Measurements from ENCODE around the gene PMM2.

DNA sequence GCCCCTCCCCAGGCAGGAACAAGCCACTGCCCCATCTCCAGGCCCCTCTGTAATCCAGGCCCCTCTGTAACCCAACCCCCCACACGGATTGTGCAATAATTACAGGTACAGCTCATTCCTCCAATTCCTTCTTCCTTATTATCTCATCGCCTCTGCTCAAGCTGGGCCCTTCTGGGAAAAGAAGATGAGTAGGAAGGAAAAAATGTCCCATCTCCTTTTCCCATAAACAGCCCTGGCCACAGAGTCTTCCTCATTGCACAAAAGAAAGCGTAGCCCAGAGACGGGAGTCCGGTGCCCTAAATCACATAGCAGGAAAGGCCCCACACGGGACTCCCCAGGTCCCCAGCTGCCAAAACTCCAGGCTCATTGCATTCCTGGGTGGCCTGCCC is 80.9 kb downstream of the PMM2 start:
- no peak for TF ChIP-seq POLR2A (IDR thresholded peaks at IDR 0.05)
- TF ChIP-seq, protein P1, sequence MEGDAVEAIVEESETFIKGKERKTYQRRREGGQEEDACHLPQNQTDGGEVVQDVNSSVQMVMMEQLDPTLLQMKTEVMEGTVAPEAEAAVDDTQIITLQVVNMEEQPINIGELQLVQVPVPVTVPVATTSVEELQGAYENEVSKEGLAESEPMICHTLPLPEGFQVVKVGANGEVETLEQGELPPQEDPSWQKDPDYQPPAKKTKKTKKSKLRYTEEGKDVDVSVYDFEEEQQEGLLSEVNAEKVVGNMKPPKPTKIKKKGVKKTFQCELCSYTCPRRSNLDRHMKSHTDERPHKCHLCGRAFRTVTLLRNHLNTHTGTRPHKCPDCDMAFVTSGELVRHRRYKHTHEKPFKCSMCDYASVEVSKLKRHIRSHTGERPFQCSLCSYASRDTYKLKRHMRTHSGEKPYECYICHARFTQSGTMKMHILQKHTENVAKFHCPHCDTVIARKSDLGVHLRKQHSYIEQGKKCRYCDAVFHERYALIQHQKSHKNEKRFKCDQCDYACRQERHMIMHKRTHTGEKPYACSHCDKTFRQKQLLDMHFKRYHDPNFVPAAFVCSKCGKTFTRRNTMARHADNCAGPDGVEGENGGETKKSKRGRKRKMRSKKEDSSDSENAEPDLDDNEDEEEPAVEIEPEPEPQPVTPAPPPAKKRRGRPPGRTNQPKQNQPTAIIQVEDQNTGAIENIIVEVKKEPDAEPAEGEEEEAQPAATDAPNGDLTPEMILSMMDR (IDR thresholded peaks at IDR 0.05), result no peak

Data from transverse colon (tissue), 3 donors.